ENCODE data around the gene NRP2. TPM values are rescaled to one million over a fixed set of nuclear protein-coding genes. Genes with fewer than 3 reads are reported as not detected.

The NRP2 gene
- total and polyA plus RNA-seq, 2 of the 13 experiments (the other 11 are each of a cell fraction or from before 2014, with no cell fraction given) = 0.65 to 1.4 TPM

GRCh38 chr2:205643391-205643885, 38.9 kb upstream of the NRP2 start:
- in situ Hi-C loops (cut with HindIII; ENCODE audit: extremely low pct_ligation_motif_present, low pct_unique_long_range_greater_than_20kb) = no loop called here

GRCh38 chr2:205644018-205644417, 38.3 kb upstream of the NRP2 start:
- Histone ChIP-seq H3K4me1 (ENCODE audit: insufficient read depth, low read length) (no peaks in the 10 kb centered on the region), H4K20me1 (ENCODE audit: insufficient read depth, low read length) (no peaks in the 10 kb centered on the region), H3K27me3 (ENCODE audit: control insufficient read depth in 1 of 2, insufficient read depth in 2 of 2, low read length in 2 of 2) (no peaks in the 10 kb centered on the region), H3K79me2 (ENCODE audit: insufficient read depth, low read length) (no peaks in the 10 kb centered on the region), H3K9ac (ENCODE audit: insufficient read depth, low read depth, low read length) (no peak overlapping the region), H2AFZ (ENCODE audit: low read length) (no peak overlapping the region), H3K36me3 (replicated peaks in 1 of 2; ENCODE audit: control insufficient read depth in 1 of 2, insufficient read depth in 2 of 2, low read length in 2 of 2) (no peaks in the 10 kb centered on the region), H3K4me2 (ENCODE audit: low read depth, low read length) (no peak overlapping the region), H3K27ac (ENCODE audit: extremely low read length, insufficient read depth, low read length) (no peak overlapping the region), H3K4me3 (replicated peaks in 1 of 3; ENCODE audit: insufficient read depth in 1 of 3, low read depth in 2 of 3, low read length in 3 of 3) (no peak overlapping the region), H3K9me3 (ENCODE audit: low read length) (no peaks in the 10 kb centered on the region)
- no TSS peak for BruUV-seq (replicated peaks)
- 52% methylated on average over 5 of the region's 5 CpGs for WGBS (ENCODE audit: low lambda C conversion rate)
- in situ Hi-C loops (cut with HindIII; ENCODE audit: extremely low pct_ligation_motif_present, low pct_unique_long_range_greater_than_20kb) (no loop called here), intact Hi-C loops (cut with micrococcal nuclease; ENCODE audit: unreplicated experiment) (no loop called here)
- ChIA-PET CTCF (ENCODE audit: low intra/inter-chr PET ratio, low total read pairs) (no interaction called here), POLR2A (no interaction called here)
- FAIRE-seq (no peak), DNase-seq (ENCODE audit: low spot score) (no peak), ATAC-seq (no peak)
- TF ChIP-seq CSRNP1 (CRISPR knock-in tag; IDR thresholded peaks at IDR 0.05) (no peak), SRF (IDR thresholded peaks at IDR 0.05; ENCODE audit: low read depth, low read length) (no peak), EED (CRISPR knock-in tag; IDR thresholded peaks at IDR 0.05) (no peak), MXD1 (CRISPR knock-in tag; IDR thresholded peaks at IDR 0.05) (no peak), SYNCRIP (IDR thresholded peaks at IDR 0.05; ENCODE audit: insufficient read depth, low read depth, low read length) (no peak), MAFF (IDR thresholded peaks at IDR 0.05; ENCODE audit: low read depth, low read length) (no peak), FOXP4 (CRISPR knock-in tag; IDR thresholded peaks at IDR 0.05) (no peak)

More at GRCh38 chr2:205643391-205643885, 38.9 kb upstream of the NRP2 start:
- intact Hi-C loops (cut with micrococcal nuclease; ENCODE audit: unreplicated experiment) = no loop called here
- no peak for FAIRE-seq
- BruUV-seq (replicated peaks) = no TSS peak
- no peak overlapping the region for H3K27ac ChIP-seq (ENCODE audit: extremely low read length, insufficient read depth, low read length)
- no peaks in the 10 kb centered on the region for H4K20me1 ChIP-seq (ENCODE audit: insufficient read depth, low read length)
- H3K9me3 ChIP-seq (ENCODE audit: low read length) = no peaks in the 10 kb centered on the region
- no peak for DNase-seq (ENCODE audit: low spot score)
- 62% methylated on average over 10 of the region's 10 CpGs for WGBS (ENCODE audit: low lambda C conversion rate)
- H3K36me3 ChIP-seq (replicated peaks in 1 of 2; ENCODE audit: control insufficient read depth in 1 of 2, insufficient read depth in 2 of 2, low read length in 2 of 2) = no peaks in the 10 kb centered on the region
- no peaks in the 10 kb centered on the region for H3K27me3 ChIP-seq (ENCODE audit: control insufficient read depth in 1 of 2, insufficient read depth in 2 of 2, low read length in 2 of 2)
- no peak overlapping the region for H3K4me2 ChIP-seq (ENCODE audit: low read depth, low read length)
- no peaks in the 10 kb centered on the region for H3K79me2 ChIP-seq (ENCODE audit: insufficient read depth, low read length)
- ChIA-PET CTCF (ENCODE audit: low intra/inter-chr PET ratio, low total read pairs) (no interaction called here), POLR2A (no interaction called here)
- H3K9ac ChIP-seq (ENCODE audit: insufficient read depth, low read depth, low read length) = no peak overlapping the region
- no peak overlapping the region for H2AFZ ChIP-seq (ENCODE audit: low read length)
- no peak for TF ChIP-seq NFRKB (IDR thresholded peaks at IDR 0.05)
- no peak for TF ChIP-seq MYNN (CRISPR knock-in tag; IDR thresholded peaks at IDR 0.05; ENCODE audit: low read depth)
- no peak for TF ChIP-seq NR2F2 (IDR thresholded peaks at IDR 0.05; ENCODE audit: borderline replicate concordance, low read depth)
- no peak for TF ChIP-seq MAZ (IDR thresholded peaks at IDR 0.05; ENCODE audit: borderline replicate concordance, low read depth, low read length)
- no peak for TF ChIP-seq MAZ (CRISPR knock-in tag; IDR thresholded peaks at IDR 0.05; ENCODE audit: low read depth)
- no peak for TF ChIP-seq ZNF800 (CRISPR knock-in tag; IDR thresholded peaks at IDR 0.05)
- H3K4me3 ChIP-seq (replicated peaks in 1 of 3; ENCODE audit: insufficient read depth in 1 of 3, low read depth in 2 of 3, low read length in 3 of 3) = no peak overlapping the region
- ATAC-seq = no peak
- H3K4me1 ChIP-seq (ENCODE audit: insufficient read depth, low read length) = no peaks in the 10 kb centered on the region
